ENCODE measurements around the gene STOML2.

GRCh38 chr9:35134920-35135319 is 32.0 kb upstream of the STOML2 start:
- TF ChIP-seq CTCF (optimal IDR thresholded peaks at IDR 0.05 in 1 of 3, IDR thresholded peaks at IDR 0.05 in 1 of 3, conservative IDR thresholded peaks at IDR 0.05 in 1 of 3; ENCODE audit: extremely low read depth in 1 of 3, insufficient read depth in 2 of 3, low read length in 3 of 3) (no peak), EZH2 (IDR thresholded peaks at IDR 0.05; ENCODE audit: low read length) (no peak)
